Colon (tissue), 2 donors: ENCODE results near the gene PACRGL.
"Not testable (repeated sequence)": the region's sequence is repeated elsewhere in the genome, so short reads cannot be mapped to it uniquely, and the experiment has no call there.

Experiments used
- FAIRE-seq: peaks from 2 replicates; lab custom pipeline; 2012; peaks lifted over from hg19 to GRCh38; lab: Jason Lieb, UNC
- donor health status: control.
- donor health status: control.

Gene PACRGL

GRCh38 chr4:20723463-20723862 is 23.2 kb downstream of the PACRGL start:
- FAIRE-seq = no peak

- FAIRE-seq = no peak
Measured at GRCh38 chr4:20724915-20725314, 24.7 kb downstream of the PACRGL start.

GRCh38 chr4:20735931-20736330 is 35.7 kb downstream of the PACRGL start:
- no peak for FAIRE-seq

- FAIRE-seq = not testable (repeated sequence)
Measured at GRCh38 chr4:20746000-20746399, 45.7 kb downstream of the PACRGL start.

- no peak for FAIRE-seq
Measured at GRCh38 chr4:20752641-20753040, 52.4 kb downstream of the PACRGL start.

GRCh38 chr4:20754036-20754435 is 53.8 kb downstream of the PACRGL start:
- FAIRE-seq = no peak

GRCh38 chr4:20760053-20760452 is 59.8 kb downstream of the PACRGL start:
- no peak for FAIRE-seq

- no peak for FAIRE-seq
Measured at GRCh38 chr4:20761382-20761781, 61.1 kb downstream of the PACRGL start.

- FAIRE-seq = no peak
Measured at GRCh38 chr4:20761826-20762225, 61.6 kb downstream of the PACRGL start.

- no peak for FAIRE-seq
Measured at GRCh38 chr4:20764366-20764992, 64.2 kb downstream of the PACRGL start.

GRCh38 chr4:20773144-20773997 is 73.1 kb downstream of the PACRGL start:
- FAIRE-seq = no peak

- FAIRE-seq = no peak
Measured at GRCh38 chr4:20778896-20779295, 78.6 kb downstream of the PACRGL start.

GRCh38 chr4:20783134-20783533 is 82.9 kb downstream of the PACRGL start:
- not testable (repeated sequence) for FAIRE-seq

GRCh38 chr4:20787940-20788665 is 87.8 kb downstream of the PACRGL start:
- FAIRE-seq = no peak
